Adipocyte (in vitro differentiated cells): ENCODE results near the gene SRRM4.

Experiments used
- DNase-seq: peaks from one replicate; pipeline ENCODE4 v3.0.0-alpha.2; 2015; ENCODE audit warnings: low read depth
- H3K27me3 ChIP-seq: replicated peaks from 2 replicates; pipeline ENCODE4 v1.7.0; 2013; ENCODE audit warnings: mild to moderate bottlenecking, low read length, moderate library complexity; ENCODE audit not compliant: control insufficient read depth, insufficient read depth
- H3K36me3 ChIP-seq: 2 replicates; pipeline ENCODE4 v1.7.0; 2013; ENCODE audit warnings: low read length, mild to moderate bottlenecking, moderate library complexity; ENCODE audit not compliant: control insufficient read depth, insufficient read depth, severe bottlenecking
- H3K4me1 ChIP-seq: 2 replicates; pipeline ENCODE4 v1.7.0; 2013; ENCODE audit warnings: mild to moderate bottlenecking, low read length, moderate library complexity; ENCODE audit not compliant: control insufficient read depth, insufficient read depth
- H3K4me3 ChIP-seq: 2 replicates; pipeline ENCODE4 v1.7.0; 2013; ENCODE audit warnings: mild to moderate bottlenecking, low read length, moderate library complexity
- H3K9ac ChIP-seq: 2 replicates; pipeline ENCODE4 v1.7.0; 2013; ENCODE audit warnings: mild to moderate bottlenecking, low read length, moderate library complexity
- H3K9me3 ChIP-seq: 2 replicates; pipeline ENCODE4 v1.7.0; 2013; ENCODE audit warnings: mild to moderate bottlenecking, low read length, moderate library complexity; ENCODE audit not compliant: control insufficient read depth

The SRRM4 gene

GRCh38 chr12:118981285-118982211 is at the start of gene SRRM4:
SRRM4 (plus strand) TSS chr12:118981541; CDS start chr12:118981883, 342 bp downstream.
- H3K27me3 ChIP-seq: peaks cover 26% of the 10 kb centered on the region
- H3K36me3 ChIP-seq: no peaks in the 10 kb centered on the region
- no peaks in the 10 kb centered on the region for H3K4me1 ChIP-seq
- no peak for DNase-seq
- H3K9ac ChIP-seq: no peak within 1 kb of the TSS
- no peak within 1 kb of the TSS for H3K4me3 ChIP-seq
- H3K9me3 ChIP-seq: no peaks in the 10 kb centered on the region

- Histone ChIP-seq H3K27me3 (peaks cover 3% of the 10 kb centered on the region), H3K9ac (no peak overlapping the region), H3K4me1 (no peaks in the 10 kb centered on the region), H3K4me3 (no peak overlapping the region), H3K36me3 (no peaks in the 10 kb centered on the region), H3K9me3 (no peaks in the 10 kb centered on the region)
- no peak for DNase-seq
Observed at GRCh38 chr12:118946256-118946655, 35.1 kb upstream of the SRRM4 start.

GRCh38 chr12:118958520-118958919 is 22.8 kb upstream of the SRRM4 start:
- Histone ChIP-seq H3K27me3 (no peaks in the 10 kb centered on the region), H3K9me3 (no peaks in the 10 kb centered on the region), H3K4me1 (no peaks in the 10 kb centered on the region), H3K36me3 (no peaks in the 10 kb centered on the region), H3K9ac (no peak overlapping the region), H3K4me3 (no peak overlapping the region)
- DNase-seq: no peak

GRCh38 chr12:118959348-118959747 is 22.0 kb upstream of the SRRM4 start:
- Histone ChIP-seq H3K9me3 (no peaks in the 10 kb centered on the region), H3K4me3 (no peak overlapping the region), H3K27me3 (no peaks in the 10 kb centered on the region), H3K4me1 (no peaks in the 10 kb centered on the region), H3K9ac (no peak overlapping the region), H3K36me3 (no peaks in the 10 kb centered on the region)
- DNase-seq: no peak

- no peak overlapping the region for H3K4me3 ChIP-seq
- no peaks in the 10 kb centered on the region for H3K9me3 ChIP-seq
- no peaks in the 10 kb centered on the region for H3K4me1 ChIP-seq
- no peaks in the 10 kb centered on the region for H3K27me3 ChIP-seq
- no peak overlapping the region for H3K9ac ChIP-seq
- H3K36me3 ChIP-seq: no peaks in the 10 kb centered on the region
- DNase-seq: no peak
Observed at GRCh38 chr12:118959985-118960560, 21.3 kb upstream of the SRRM4 start.

- Histone ChIP-seq H3K4me1 (no peaks in the 10 kb centered on the region), H3K36me3 (no peaks in the 10 kb centered on the region), H3K9me3 (no peaks in the 10 kb centered on the region), H3K27me3 (no peaks in the 10 kb centered on the region), H3K4me3 (no peak overlapping the region), H3K9ac (no peak overlapping the region)
- DNase-seq: no peak
Observed at GRCh38 chr12:118960865-118961264, 20.5 kb upstream of the SRRM4 start.

GRCh38 chr12:118964988-118965387 is 16.4 kb upstream of the SRRM4 start:
- no peaks in the 10 kb centered on the region for H3K9me3 ChIP-seq
- DNase-seq: no peak
- H3K4me1 ChIP-seq: no peaks in the 10 kb centered on the region
- no peak overlapping the region for H3K9ac ChIP-seq
- no peak overlapping the region for H3K4me3 ChIP-seq
- H3K27me3 ChIP-seq: no peaks in the 10 kb centered on the region
- H3K36me3 ChIP-seq: no peaks in the 10 kb centered on the region

GRCh38 chr12:118970856-118971255 is 10.5 kb upstream of the SRRM4 start:
- H3K27me3 ChIP-seq: no peaks in the 10 kb centered on the region
- no peaks in the 10 kb centered on the region for H3K9me3 ChIP-seq
- no peak for DNase-seq
- no peaks in the 10 kb centered on the region for H3K4me1 ChIP-seq
- no peak overlapping the region for H3K4me3 ChIP-seq
- no peaks in the 10 kb centered on the region for H3K36me3 ChIP-seq
- no peak overlapping the region for H3K9ac ChIP-seq

GRCh38 chr12:118972982-118973381 is 8.4 kb upstream of the SRRM4 start:
- Histone ChIP-seq H3K9ac (no peak overlapping the region), H3K27me3 (no peaks in the 10 kb centered on the region), H3K4me3 (no peak overlapping the region), H3K36me3 (no peaks in the 10 kb centered on the region), H3K4me1 (no peaks in the 10 kb centered on the region), H3K9me3 (no peaks in the 10 kb centered on the region)
- DNase-seq: no peak

GRCh38 chr12:118979763-118980406 is 1.5 kb upstream of the SRRM4 start:
- H3K4me3 ChIP-seq: no peak overlapping the region
- no peaks in the 10 kb centered on the region for H3K9me3 ChIP-seq
- no peak overlapping the region for H3K9ac ChIP-seq
- peak; percentile 4 for DNase-seq
- no peaks in the 10 kb centered on the region for H3K4me1 ChIP-seq
- peaks cover 24% of the 10 kb centered on the region for H3K27me3 ChIP-seq
- no peaks in the 10 kb centered on the region for H3K36me3 ChIP-seq

- Histone ChIP-seq H3K9ac (no peak overlapping the region), H3K9me3 (no peaks in the 10 kb centered on the region), H3K4me1 (no peaks in the 10 kb centered on the region), H3K27me3 (peaks cover 24% of the 10 kb centered on the region), H3K36me3 (no peaks in the 10 kb centered on the region), H3K4me3 (no peak overlapping the region)
- no peak for DNase-seq
Observed at GRCh38 chr12:118980407-118981014, 830 bp upstream of the SRRM4 start.
